Femur (tissue), 1 donor: ENCODE results near the gene RNF111.
"Not testable (repeated sequence)": the region's sequence is repeated elsewhere in the genome, so short reads cannot be mapped to it uniquely, and the experiment has no call there.

Experiments used
- DNase-seq: peaks from one replicate; pipeline ENCODE4 v3.0.0-alpha.2; 2017

Gene RNF111

DNA sequence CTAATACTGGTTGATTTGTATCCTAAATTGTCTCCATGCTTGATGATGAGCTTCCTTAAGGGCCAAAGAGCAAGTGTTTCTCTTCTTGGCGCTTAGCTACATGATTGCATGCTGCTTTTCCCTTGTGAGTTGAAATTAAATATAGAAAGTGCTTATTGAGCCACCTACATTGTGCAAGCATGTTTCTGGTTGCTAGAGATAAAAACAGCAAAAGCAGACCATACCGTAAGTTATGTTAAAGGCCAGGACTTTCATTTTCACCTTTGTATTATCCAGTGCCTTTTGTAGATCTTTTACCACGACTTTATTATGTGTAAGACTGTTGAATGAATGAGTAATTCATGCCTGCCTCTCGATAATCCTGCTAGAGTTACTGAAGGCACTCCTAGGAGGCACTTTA, 75.6 kb downstream of the RNF111 start:
- DNase-seq = no peak

DNA sequence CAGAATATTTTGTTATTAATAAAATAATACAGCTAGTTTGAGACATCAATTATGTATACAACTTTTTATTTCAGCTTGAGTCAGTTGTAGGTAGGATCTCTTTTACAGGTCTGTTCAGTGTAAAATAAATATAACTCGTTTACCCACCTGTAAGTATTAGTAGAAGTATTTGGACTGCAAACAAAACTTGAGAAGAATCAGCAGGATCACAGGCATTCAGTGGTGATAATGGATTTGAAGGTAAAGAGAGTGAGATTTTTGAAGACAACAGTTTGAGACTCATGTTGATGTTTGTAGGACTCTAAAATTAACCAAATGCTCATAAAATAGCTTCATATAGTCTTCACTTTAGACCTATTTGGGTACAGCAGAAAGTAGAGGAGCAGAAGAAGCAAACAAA, 82.0 kb downstream of the RNF111 start:
- DNase-seq = no peak

DNA sequence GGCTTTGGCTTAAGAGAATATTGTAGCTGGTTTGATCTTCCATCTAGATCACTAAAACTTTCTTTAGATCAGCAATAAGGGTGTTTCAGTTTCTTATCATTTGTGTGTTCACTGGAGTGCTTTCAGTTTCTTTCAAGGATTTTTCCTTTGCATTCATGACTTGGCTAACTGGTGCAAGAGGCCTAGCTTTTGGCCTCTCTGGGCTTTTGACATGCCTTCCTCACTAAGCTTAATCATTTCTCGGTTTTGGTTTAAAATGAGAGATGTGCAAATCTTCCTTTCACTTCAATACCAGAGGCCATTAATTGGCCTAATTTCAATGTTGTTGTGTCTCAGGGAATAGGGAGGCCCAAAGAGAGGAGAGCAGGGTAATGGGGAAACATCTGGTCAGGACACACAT, 87.1 kb downstream of the RNF111 start:
- no peak for DNase-seq

GRCh38 chr15:59087731-59088130, 100.3 kb downstream of the RNF111 start:
- DNase-seq = no peak

GRCh38 chr15:59094077-59094476, 106.6 kb downstream of the RNF111 start:
- DNase-seq = no peak

DNA sequence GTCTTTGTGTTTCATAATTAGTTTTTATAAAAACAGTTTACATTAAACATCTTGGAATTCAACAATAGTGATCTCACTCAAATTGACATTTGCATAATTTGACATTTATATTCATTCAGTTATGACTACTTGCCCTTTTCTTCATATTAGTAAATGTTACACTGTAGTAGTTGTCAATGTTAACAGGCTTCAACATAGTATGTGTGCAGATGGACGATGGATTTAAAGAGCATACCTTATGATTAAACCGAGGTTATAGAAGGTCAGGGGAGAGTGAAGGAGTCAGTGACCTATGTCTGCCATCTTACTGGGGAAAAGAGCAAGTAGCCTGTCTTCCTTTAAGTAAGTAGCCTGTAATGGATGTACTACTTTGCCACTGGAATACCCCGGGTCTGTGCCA, 109.0 kb downstream of the RNF111 start:
- no peak for DNase-seq

DNA sequence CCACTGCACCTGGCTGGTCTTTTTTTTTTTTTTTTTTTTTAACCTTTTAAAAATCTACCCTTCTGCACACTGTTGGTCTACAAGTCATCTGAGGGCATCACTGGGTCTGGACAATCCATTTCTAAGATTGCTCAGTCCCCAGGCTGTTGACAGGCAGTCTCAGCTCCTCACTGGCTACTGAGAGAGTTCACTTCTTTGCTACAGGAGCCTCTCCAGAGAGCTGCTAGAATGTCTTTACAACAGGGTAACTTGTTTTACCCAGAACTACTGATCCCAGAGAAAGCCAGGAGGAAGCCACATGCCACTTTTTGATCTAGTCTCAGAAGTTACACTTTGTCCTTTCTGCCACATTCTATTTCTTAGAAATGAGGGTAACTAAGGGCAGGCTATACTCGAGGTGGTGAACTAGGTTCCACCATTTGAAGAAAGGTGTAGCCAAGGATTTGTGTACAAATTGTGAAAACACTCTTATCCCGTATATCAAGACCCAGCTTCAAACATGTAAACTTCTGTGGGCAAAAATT, 111.8 kb downstream of the RNF111 start:
- DNase-seq = no peak

GRCh38 chr15:59104602-59104911, 117.1 kb downstream of the RNF111 start:
- DNase-seq = no peak

DNA sequence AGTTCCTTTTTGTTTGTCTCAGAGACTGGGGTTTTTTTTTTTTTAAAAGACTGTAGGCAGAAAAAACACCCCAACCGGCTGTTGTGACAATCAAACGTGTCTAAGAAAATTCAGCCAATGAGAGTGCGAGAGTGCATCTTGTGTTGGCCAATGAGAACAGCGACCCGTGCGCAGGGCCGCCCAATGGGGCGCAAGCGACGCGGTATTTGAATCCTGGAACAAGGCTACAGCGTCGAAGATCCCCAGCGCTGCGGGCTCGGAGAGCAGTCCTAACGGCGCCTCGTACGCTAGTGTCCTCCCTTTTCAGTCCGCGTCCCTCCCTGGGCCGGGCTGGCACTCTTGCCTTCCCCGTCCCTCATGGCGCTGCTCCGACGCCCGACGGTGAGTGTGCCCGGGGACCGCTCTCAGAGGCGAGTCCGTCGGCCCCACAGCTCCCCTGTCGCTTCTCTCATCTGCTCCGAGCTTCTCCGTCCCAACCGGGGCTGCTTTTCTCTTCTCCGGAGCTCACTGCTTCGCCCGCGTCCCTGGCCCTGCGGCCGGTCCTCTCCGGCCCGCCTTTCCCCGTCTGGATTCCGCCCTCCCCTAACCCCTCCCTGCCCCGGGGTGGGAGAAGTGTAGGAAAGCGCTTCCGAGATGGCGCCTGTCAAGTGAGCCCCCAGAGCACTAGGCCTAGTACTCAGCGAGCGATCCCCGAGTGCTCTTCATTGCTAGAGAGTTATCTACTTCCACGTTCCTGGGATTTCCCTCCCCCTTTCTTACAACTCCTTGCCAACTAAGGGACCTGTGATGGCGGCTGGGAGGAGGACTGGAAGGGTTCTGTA, 117.7 kb downstream of the RNF111 start, which contains the start of gene CCNB2:
CCNB2 (plus strand) TSS at position 235 of the 821 bp plus-strand sequence; CDS start at position 358, 123 bp downstream.
- peak; percentile 95 for DNase-seq

- no peak for DNase-seq
Measured at GRCh38 chr15:59105854-59106253, 118.4 kb downstream of the RNF111 start.

GRCh38 chr15:59111251-59111650, 123.8 kb downstream of the RNF111 start:
- DNase-seq = no peak

GRCh38 chr15:59115047-59115446, 127.6 kb downstream of the RNF111 start:
- no peak for DNase-seq

GRCh38 chr15:59116141-59116540, 128.7 kb downstream of the RNF111 start:
- DNase-seq = no peak

DNA sequence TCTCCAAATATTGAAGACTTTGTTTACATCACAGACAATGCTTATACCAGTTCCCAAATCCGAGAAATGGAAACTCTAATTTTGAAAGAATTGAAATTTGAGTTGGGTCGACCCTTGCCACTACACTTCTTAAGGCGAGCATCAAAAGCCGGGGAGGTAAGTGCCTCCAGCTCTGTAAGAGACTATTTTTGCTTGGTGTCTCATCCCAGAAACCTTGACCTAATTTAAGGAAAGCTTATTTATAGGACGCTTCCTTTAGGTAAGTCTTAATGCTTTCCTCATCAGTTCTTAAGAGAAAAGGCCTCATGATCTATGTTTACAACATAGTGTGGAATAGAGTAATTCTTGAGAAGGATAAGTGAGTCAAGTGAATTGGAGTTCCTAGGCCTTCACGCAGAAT, 129.3 kb downstream of the RNF111 start:
- no peak for DNase-seq

- no peak for DNase-seq
Measured at GRCh38 chr15:59119625-59120024, 132.2 kb downstream of the RNF111 start.

GRCh38 chr15:59120937-59121336, 133.5 kb downstream of the RNF111 start:
- DNase-seq = no peak

DNA sequence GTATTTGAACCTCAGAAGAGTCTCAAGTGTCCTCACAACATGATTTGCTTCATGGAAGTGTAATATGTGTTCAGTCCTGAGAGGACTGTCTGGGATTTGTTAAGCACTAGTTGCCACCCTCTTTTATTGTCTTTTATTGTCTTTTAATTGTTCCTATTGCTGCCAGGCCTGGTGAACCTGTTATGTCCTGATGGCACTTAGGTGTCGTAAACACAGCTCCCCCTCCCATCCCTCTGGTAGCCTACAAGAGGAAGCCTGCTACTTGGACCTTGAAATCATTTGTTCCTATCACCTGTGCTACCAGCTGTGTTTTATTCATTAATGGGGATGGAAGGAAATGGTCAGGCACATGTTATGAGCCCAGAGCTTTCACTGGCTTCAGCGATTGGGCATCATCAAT, 136.8 kb downstream of the RNF111 start:
- DNase-seq = no peak

DNA sequence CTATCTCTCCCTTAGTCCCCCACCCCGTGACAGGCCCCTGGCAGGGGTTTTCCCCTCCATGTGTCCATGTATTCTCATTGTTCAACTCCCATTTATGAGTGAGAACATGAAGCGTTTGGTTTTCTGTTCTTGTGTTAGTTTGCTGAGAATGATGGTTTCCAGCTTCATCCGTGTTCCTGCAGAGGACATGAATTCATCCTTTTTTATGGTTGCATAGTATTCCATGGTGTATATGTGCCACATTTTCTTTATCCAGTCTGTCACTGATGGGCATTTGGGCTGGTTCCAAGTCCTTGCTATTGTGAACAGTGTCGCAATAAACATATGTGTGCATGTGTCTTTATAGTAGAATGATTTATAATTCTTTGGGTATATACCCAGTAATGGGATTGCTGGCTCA, 138.2 kb downstream of the RNF111 start:
- DNase-seq = not testable (repeated sequence)

- not testable (repeated sequence) for DNase-seq
Measured at GRCh38 chr15:59127255-59127654, 139.8 kb downstream of the RNF111 start.

- DNase-seq = no peak
Measured at GRCh38 chr15:59131456-59131855, 144.0 kb downstream of the RNF111 start.

DNA sequence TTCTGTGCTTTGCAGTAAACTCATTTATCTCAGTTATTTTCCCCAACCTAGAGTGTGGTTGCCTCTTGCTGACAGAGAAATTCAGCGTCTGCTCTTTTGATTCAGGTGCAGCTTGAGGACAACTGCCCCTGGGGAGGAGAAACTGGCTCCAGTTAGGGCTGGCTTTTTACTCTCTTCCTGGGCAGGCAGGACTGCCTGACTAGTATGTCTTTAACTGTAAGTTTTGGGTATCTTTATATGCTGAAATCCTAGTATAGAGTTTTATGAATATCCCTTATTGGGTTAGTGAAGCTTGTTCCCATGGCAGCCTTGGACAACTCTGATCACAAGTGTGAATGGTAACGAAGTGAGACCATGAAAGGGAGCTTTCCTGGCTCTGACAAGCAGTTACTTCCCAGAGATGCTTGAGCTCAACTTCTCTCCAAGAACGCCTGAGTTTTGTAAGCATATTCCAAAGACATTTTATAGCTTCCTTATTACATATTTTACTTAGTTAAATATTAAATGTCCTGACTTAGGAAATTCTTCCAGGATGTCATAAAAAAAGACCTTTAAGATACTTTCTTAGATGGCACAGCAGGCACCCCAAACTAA, 144.6 kb downstream of the RNF111 start:
- DNase-seq = no peak

DNA sequence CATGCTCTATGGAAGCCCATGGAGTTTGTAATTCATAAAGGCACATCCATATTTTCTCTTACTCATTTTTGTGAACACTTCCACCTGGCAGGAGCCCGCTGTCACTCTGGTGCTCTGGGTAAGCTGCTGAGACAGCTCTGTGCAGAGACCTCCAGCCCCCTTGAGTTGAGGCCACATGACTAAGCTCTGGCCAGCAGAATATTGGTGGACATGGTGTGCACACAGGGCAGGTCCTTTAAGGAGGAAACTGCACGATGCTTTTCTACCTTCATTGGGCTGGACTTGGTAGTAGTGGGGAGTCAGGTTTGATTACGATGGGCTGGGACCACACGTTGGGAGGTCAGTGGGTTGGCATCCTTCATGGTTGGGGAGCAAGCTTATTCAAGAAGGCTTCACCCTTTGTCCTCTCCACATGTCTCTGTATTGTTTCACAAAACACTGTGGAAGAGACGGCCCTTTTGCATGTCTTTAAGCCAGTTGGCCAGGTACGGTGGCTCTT, 146.5 kb downstream of the RNF111 start:
- DNase-seq = no peak

DNA sequence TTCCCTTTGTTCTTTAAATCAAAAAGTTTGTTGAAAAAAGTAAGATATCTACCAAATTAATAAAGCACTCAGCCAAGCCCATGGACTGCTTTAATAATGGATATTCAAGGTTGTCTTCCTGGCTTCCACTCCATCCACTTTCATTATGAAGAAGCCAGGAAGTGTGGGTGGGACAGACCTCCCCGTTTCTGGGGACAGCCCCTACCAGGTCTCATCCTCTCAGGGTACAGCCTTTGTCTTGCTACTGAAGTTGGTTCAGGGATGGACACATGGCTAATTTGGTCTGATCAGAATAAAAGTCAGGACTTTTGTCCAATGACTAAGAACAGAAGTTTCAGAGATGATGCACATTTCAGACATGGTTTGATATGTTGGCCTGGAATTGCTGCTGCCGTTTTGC, 150.1 kb downstream of the RNF111 start:
- no peak for DNase-seq

DNA sequence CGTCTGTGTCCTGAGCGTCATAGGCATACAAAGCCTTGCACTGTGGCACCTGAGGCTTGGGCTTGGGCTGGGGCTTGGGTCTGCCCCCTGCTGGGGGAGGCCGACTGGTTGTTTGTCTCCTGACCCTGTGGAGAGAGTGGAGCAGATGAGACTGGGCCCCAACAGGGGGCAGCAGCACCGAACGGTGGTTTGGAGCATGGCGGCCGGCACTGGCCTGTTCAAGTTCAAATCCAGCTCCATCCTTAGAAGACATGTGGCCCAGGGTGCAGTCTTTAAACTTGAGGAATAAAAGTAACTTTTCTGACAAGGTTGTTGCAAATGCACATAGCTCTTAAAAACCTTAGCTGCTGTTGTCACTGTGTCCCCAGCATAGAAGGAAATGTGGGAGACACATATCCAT, 150.8 kb downstream of the RNF111 start:
- DNase-seq = no peak
